HUES48 (cell line): ENCODE measurements around the gene PCDHAC1.
A peak's percentile ranks its signal among the peaks of the same experiment; 100 is the strongest.
"Not testable (repeated sequence)": the region's sequence is repeated elsewhere in the genome, so short reads cannot be mapped to it uniquely, and the experiment has no call there.

Experiments used
- H3K27ac ChIP-seq: one replicate; pipeline ENCODE4 v1.7.0; 2013; ENCODE audit warnings: low read depth, low read length, inconsistent platforms
- H3K27me3 ChIP-seq: 2 replicates; pipeline ENCODE4 v1.6.1; 2013; ENCODE audit warnings: mild to moderate bottlenecking, low read length; ENCODE audit not compliant: control insufficient read depth, insufficient read depth
- H3K36me3 ChIP-seq: 2 replicates; pipeline ENCODE4 v1.6.1; 2013; ENCODE audit warnings: low read length; ENCODE audit not compliant: control insufficient read depth, insufficient read depth
- H3K4me1 ChIP-seq: 2 replicates; pipeline ENCODE4 v1.6.1; 2013; ENCODE audit warnings: mild to moderate bottlenecking, low read length; ENCODE audit not compliant: control insufficient read depth, insufficient read depth
- H3K4me3 ChIP-seq: 2 replicates; pipeline ENCODE4 v1.5.1; 2013; ENCODE audit warnings: mild to moderate bottlenecking, low read depth, low read length
- H3K9ac ChIP-seq: 2 replicates; pipeline ENCODE4 v1.6.1; 2013; ENCODE audit warnings: mild to moderate bottlenecking, low read depth, low read length, moderate library complexity
- H3K9me3 ChIP-seq: 2 replicates; pipeline ENCODE4 v1.6.1; 2013; ENCODE audit warnings: low read length; ENCODE audit not compliant: control insufficient read depth, insufficient read depth

Gene PCDHAC1

GRCh38 chr5:140925806-140926442, at the start of gene PCDHAC1:
Gene PCDHAC1 (plus strand): TSS chr5:140926299. CDS start chr5:140926893, 594 bp downstream.
- H3K9ac ChIP-seq, result peak within 1 kb of the TSS; percentile 39; the same call in 1 of the 2 replicates
- peaks cover 42% of the 10 kb centered on the region for H3K27me3 ChIP-seq
- peak within 1 kb of the TSS; percentile 69 for H3K4me3 ChIP-seq
- H3K4me1 ChIP-seq, result peaks cover 12% of the 10 kb centered on the region
- H3K9me3 ChIP-seq, result no peaks in the 10 kb centered on the region
- H3K27ac ChIP-seq, result peak within 1 kb of the TSS; percentile 82
- H3K36me3 ChIP-seq, result no peaks in the 10 kb centered on the region

- not testable (repeated sequence) for H3K36me3 ChIP-seq, H3K4me1 ChIP-seq, H3K9me3 ChIP-seq, H3K27me3 ChIP-seq, H3K9ac ChIP-seq, H3K4me3 ChIP-seq, H3K27ac ChIP-seq
Observed at GRCh38 chr5:140876541-140877261, 49.4 kb upstream of the PCDHAC1 start.

GRCh38 chr5:140877262-140877581, 48.9 kb upstream of the PCDHAC1 start:
- Histone ChIP-seq H3K36me3 (no peaks in the 10 kb centered on the region), H3K4me1 (peaks cover 7% of the 10 kb centered on the region; the same call in 1 of the 2 replicates), H3K9me3 (no peaks in the 10 kb centered on the region), H3K4me3 (no peak overlapping the region), H3K27ac (no peak overlapping the region), H3K9ac (no peak overlapping the region), H3K27me3 (no peaks in the 10 kb centered on the region)

- no peak within 1 kb of the TSS for H3K9ac ChIP-seq
- peak within 1 kb of the TSS; percentile 36 for H3K4me3 ChIP-seq
- no peaks in the 10 kb centered on the region for H3K9me3 ChIP-seq
- H3K27ac ChIP-seq, result no peak within 1 kb of the TSS
- no peaks in the 10 kb centered on the region for H3K27me3 ChIP-seq
- H3K36me3 ChIP-seq, result no peaks in the 10 kb centered on the region
- no peaks in the 10 kb centered on the region for H3K4me1 ChIP-seq
Observed at GRCh38 chr5:140881889-140882590, 44.1 kb upstream of the PCDHAC1 start, which contains the start of gene PCDHA13. Gene PCDHA13 (plus strand): TSS chr5:140882124. CDS start chr5:140882269, 145 bp downstream.

- peak overlapping the region; percentile 36; the same call in 1 of the 2 replicates for H3K4me3 ChIP-seq
- H3K36me3 ChIP-seq, result no peaks in the 10 kb centered on the region
- H3K9me3 ChIP-seq, result no peaks in the 10 kb centered on the region
- no peaks in the 10 kb centered on the region for H3K4me1 ChIP-seq
- H3K9ac ChIP-seq, result no peak overlapping the region
- no peaks in the 10 kb centered on the region for H3K27me3 ChIP-seq
- no peak overlapping the region for H3K27ac ChIP-seq
Observed at GRCh38 chr5:140882591-140882899, 43.6 kb upstream of the PCDHAC1 start.

GRCh38 chr5:140883373-140883772, 42.7 kb upstream of the PCDHAC1 start:
- H3K36me3 ChIP-seq, result no peaks in the 10 kb centered on the region
- H3K27ac ChIP-seq, result no peak overlapping the region
- H3K27me3 ChIP-seq, result no peaks in the 10 kb centered on the region
- H3K4me1 ChIP-seq, result no peaks in the 10 kb centered on the region
- no peak overlapping the region for H3K4me3 ChIP-seq
- H3K9ac ChIP-seq, result no peak overlapping the region
- H3K9me3 ChIP-seq, result no peaks in the 10 kb centered on the region

- no peaks in the 10 kb centered on the region for H3K9me3 ChIP-seq
- no peaks in the 10 kb centered on the region for H3K27me3 ChIP-seq
- H3K4me3 ChIP-seq, result no peak overlapping the region
- H3K9ac ChIP-seq, result no peak overlapping the region
- no peaks in the 10 kb centered on the region for H3K4me1 ChIP-seq
- no peaks in the 10 kb centered on the region for H3K36me3 ChIP-seq
- no peak overlapping the region for H3K27ac ChIP-seq
Observed at GRCh38 chr5:140883927-140884697, 42.0 kb upstream of the PCDHAC1 start.

- H3K27ac ChIP-seq, result no peak overlapping the region
- no peaks in the 10 kb centered on the region for H3K9me3 ChIP-seq
- no peaks in the 10 kb centered on the region for H3K4me1 ChIP-seq
- no peak overlapping the region for H3K4me3 ChIP-seq
- H3K36me3 ChIP-seq, result no peaks in the 10 kb centered on the region
- no peaks in the 10 kb centered on the region for H3K27me3 ChIP-seq
- H3K9ac ChIP-seq, result no peak overlapping the region
Observed at GRCh38 chr5:140916325-140916724, 9.8 kb upstream of the PCDHAC1 start.

GRCh38 chr5:140923601-140924000, 2.5 kb upstream of the PCDHAC1 start:
- Histone ChIP-seq H3K36me3 (no peaks in the 10 kb centered on the region), H3K4me1 (peaks cover 12% of the 10 kb centered on the region), H3K9ac (no peak overlapping the region), H3K27ac (no peak overlapping the region), H3K9me3 (no peaks in the 10 kb centered on the region), H3K4me3 (no peak overlapping the region), H3K27me3 (peaks cover 35% of the 10 kb centered on the region)

GRCh38 chr5:140926443-140927227, 536 bp downstream of the PCDHAC1 start:
- peaks cover 12% of the 10 kb centered on the region for H3K4me1 ChIP-seq
- H3K27me3 ChIP-seq, result peaks cover 42% of the 10 kb centered on the region
- H3K9ac ChIP-seq, result peak overlapping the region; percentile 39; the same call in 1 of the 2 replicates
- H3K4me3 ChIP-seq, result peak overlapping the region; percentile 69
- H3K9me3 ChIP-seq, result no peaks in the 10 kb centered on the region
- peak overlapping the region; percentile 82 for H3K27ac ChIP-seq
- H3K36me3 ChIP-seq, result no peaks in the 10 kb centered on the region
